Thyroid gland (tissue), 4 donors: ENCODE results near the gene KCNQ1. TPM values are rescaled to one million over a fixed set of nuclear protein-coding genes. Genes with fewer than 3 reads are reported as not detected.

ENCODE experiments used
- DNase-seq, 2 donors: peaks; one replicate each; pipeline ENCODE4 v3.0.0-alpha.2; 2019
- H3K27ac ChIP-seq, 3 donors: fragments of 200-600 bp; sonication (generic); 1 replicate in 2 of 3; 2 replicates in 1 of 3; pipeline ENCODE4 v1.5.1; 2016 to 2019; ENCODE audit warnings: mild to moderate bottlenecking in 1 of 3, moderate library complexity in 1 of 3
- H3K27me3 ChIP-seq: fragments of 200-600 bp; sonication (generic); one replicate; pipeline ENCODE4 v1.5.1; 2019
- H3K36me3 ChIP-seq, 2 donors: fragments of 200-600 bp; sonication (generic); one replicate each; pipeline ENCODE4 v1.5.1; 2016 to 2019
- H3K4me1 ChIP-seq, 2 donors: fragments of 200-600 bp; sonication (generic); one replicate each; pipeline ENCODE4 v1.5.1; 2017 to 2019
- H3K4me3 ChIP-seq, 3 donors: fragments of 200-600 bp; sonication (generic); replicated peaks in 1 of 3; 1 replicate in 2 of 3; 2 replicates in 1 of 3; pipeline ENCODE4 v1.5.1; 2016; ENCODE audit warnings: mild to moderate bottlenecking in 1 of 3
- H3K9me3 ChIP-seq: fragments of 200-600 bp; sonication (generic); one replicate; pipeline ENCODE4 v1.5.1; 2017
- POLR2A ChIP-seq, 2 donors: fragments of 450-650 bp; IDR thresholded peaks; one replicate each; pipeline ENCODE4 v1.6.1; 2017; ENCODE audit warnings: antibody characterized with exemption in 2 of 2, mild to moderate bottlenecking in 2 of 2, moderate library complexity in 1 of 2
- WGBS, 2 donors: methylation state at CpG; one replicate each; pipeline ENCODE4 v1.1.5; 2017; 5-methylcytosine and 5-hydroxymethylcytosine counted together
- intact Hi-C: fragments of 100-400 bp; cut with DNase I; formaldehyde crosslinking; loops from one replicate; pipeline ENCODE4 v1.15.1; 2023
- total RNA-seq, 4 donors: library from RNA; depleted of rRNA; stranded (reverse); fragments of >200 nt; gene quantifications; one replicate each; pipeline ENCODE4 v1.2.3, GENCODE V29; 2016
- TF ChIP-seq, protein P1 (sequence below), 6 experiments: fragments of 200-600 bp in 3 of 6; fragments of 450-650 bp in 3 of 6; sonication (generic) in 3 of 6; IDR thresholded peaks; one replicate each; pipeline ENCODE4 v1.5.1; 2016 to 2019; ENCODE audit warnings: antibody characterized with exemption in 6 of 6, mild to moderate bottlenecking in 2 of 6, inconsistent platforms in 1 of 6, moderate library complexity in 1 of 6

KCNQ1 gene
- total RNA-seq, 4 donors from 2014 or later: 51.3 to 103 (median 97.8) TPM

DNA sequence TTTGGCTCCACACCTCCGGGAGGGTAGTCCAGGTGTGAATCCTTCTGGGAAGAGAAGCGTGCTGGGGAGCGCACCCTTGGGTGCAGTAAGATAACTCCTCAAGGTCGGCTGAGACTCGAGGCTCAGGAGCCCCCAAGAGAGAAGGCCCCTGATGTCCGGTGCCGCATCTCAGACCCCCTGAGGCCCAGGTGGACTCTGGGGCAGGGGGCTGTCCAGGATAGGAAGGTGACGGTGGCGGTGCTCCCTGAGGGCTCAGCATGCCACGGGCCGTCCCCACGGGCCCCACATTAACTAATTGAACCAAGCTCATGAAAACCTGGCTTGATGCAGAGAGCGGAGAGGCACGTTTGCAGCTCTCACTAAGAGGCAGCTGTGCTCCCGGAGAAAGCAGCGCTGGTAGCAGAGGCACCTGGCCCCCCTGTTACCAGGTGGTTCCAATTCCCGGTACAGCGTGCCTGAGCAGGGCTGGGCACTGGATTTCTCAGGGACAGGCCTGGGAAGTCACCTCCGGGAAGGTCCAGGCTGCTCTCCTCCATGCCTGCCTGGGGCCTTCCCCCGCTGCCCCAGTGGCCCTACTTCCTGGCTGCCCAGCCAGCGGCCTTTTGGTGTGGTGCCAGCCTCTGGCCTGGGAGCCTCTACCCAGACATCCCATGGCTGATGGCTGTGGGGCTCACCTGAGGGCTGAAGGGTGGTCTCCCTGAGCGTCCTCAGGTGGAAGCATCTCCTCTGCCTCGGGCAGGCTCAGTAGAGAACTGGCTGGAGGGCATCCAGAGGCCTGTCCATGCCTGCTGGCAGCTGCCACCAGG is 1.1 kb downstream of the KCNQ1 start:
- WGBS, 2 donors: 22 to 30% methylated on average over 7 to 14 of the region's 23 CpGs
- H3K27me3 ChIP-seq: no peaks in the 10 kb centered on the region

DNA sequence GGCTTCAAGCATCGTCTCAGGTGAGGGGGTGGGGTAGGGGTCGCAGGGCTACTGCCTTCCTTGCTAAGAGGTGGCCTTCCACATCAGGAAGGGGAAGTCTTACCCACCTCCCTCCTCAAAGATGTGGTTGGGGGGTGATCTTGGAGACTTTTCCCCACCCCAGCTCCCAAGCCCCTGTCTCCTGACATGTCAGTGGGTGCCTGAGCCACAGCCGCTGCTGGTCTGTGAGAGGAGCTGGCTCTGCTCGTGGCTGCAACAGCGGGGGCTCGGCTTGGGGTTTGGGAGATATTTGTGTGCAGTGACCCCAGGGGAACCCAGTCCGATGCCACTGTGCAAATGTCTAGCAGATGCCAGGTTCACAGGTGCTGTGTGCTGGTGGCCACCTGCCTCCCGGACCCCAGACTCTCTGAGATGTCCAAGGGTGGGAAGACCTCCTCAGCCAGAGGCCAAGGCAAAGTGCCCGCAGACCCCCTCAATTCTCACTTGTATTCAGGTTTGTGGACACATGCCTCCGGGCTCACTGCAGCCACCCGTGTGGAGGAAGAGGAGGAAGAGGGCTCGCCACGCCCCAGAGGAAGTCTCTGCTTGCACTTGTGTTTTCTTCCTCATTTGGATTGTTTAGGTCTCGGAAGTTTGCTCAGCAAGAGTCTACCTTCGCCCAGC is 1.9 kb downstream of the KCNQ1 start:
- Histone ChIP-seq H3K9me3 (no peaks in the 10 kb centered on the region), H3K4me1 (peaks cover 24 to 33% of the 10 kb centered on the region in 2 donors), H3K4me3 (peak overlapping the region in 1 of 3 donors; percentile 52), H3K27me3 (no peaks in the 10 kb centered on the region), H3K27ac (peak overlapping the region; percentile 43 to 65 (median 61)), H3K36me3 (no peaks in the 10 kb centered on the region)
- TF ChIP-seq, protein P1, sequence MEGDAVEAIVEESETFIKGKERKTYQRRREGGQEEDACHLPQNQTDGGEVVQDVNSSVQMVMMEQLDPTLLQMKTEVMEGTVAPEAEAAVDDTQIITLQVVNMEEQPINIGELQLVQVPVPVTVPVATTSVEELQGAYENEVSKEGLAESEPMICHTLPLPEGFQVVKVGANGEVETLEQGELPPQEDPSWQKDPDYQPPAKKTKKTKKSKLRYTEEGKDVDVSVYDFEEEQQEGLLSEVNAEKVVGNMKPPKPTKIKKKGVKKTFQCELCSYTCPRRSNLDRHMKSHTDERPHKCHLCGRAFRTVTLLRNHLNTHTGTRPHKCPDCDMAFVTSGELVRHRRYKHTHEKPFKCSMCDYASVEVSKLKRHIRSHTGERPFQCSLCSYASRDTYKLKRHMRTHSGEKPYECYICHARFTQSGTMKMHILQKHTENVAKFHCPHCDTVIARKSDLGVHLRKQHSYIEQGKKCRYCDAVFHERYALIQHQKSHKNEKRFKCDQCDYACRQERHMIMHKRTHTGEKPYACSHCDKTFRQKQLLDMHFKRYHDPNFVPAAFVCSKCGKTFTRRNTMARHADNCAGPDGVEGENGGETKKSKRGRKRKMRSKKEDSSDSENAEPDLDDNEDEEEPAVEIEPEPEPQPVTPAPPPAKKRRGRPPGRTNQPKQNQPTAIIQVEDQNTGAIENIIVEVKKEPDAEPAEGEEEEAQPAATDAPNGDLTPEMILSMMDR (IDR thresholded peaks at IDR 0.05): no peak
- no peak for TF ChIP-seq POLR2A (IDR thresholded peaks at IDR 0.05)
- peak in 1 of 2 donors; percentile 26 for DNase-seq
- intact Hi-C loops: no loop called here
- 70 to 74% methylated on average over 12 to 15 of the region's 15 CpGs for WGBS, 2 donors

More for the DNA sequence above, 1.1 kb downstream of the KCNQ1 start:
- Histone ChIP-seq H3K4me1 (peaks cover 24 to 33% of the 10 kb centered on the region in 2 donors), H3K27ac (peak overlapping the region; percentile 8 to 65 (median 61)), H3K9me3 (no peaks in the 10 kb centered on the region), H3K36me3 (no peaks in the 10 kb centered on the region), H3K4me3 (peak overlapping the region; percentile 47 to 69 (median 52))
- peak; percentile 82 to 85 for DNase-seq
- TF ChIP-seq, protein P1 (IDR thresholded peaks at IDR 0.05): no peak
- TF ChIP-seq POLR2A (IDR thresholded peaks at IDR 0.05): peak in 1 of 2 donors; percentile 35
- intact Hi-C loops: no loop called here

DNA sequence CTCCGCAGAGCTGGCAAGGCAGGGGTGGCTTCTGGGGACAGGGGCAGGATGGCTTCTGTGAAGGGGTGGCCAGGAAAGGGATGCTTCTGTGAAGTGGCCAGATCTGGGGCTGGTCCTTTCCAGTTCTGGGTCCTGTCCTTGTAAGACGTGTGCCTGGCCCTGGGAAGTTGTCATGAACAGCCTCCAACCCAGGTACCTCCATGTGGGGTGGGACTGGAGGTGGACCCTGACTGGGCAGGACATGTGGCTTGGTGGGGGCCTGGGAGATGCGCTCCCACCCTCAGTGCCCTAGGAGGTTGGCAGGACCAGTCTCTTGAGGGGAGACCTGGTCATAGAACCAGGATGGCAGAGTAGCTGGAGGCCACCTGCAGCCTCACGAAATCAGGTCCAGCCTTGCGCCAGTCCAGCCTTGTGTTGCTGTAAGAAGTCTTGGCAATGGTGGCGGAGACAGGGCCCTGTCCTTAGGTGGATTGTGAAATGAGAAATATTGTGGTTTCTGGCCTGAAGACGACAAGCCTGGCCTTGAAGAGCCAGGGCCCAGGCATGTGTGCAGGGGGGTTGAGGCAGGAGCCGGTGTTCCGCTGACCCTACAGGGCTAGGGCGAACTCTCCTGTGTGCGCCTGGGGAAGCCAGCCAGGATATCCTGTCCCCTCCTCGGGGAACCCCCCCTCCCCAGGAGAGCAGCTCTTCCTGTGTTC is 2.6 kb downstream of the KCNQ1 start:
- TF ChIP-seq POLR2A (IDR thresholded peaks at IDR 0.05): no peak
- TF ChIP-seq, protein P1 (IDR thresholded peaks at IDR 0.05): no peak
- DNase-seq: no peak
- H3K9me3 ChIP-seq: no peaks in the 10 kb centered on the region
- intact Hi-C loops: no loop called here
- H3K27me3 ChIP-seq: no peaks in the 10 kb centered on the region
- H3K27ac ChIP-seq: peak overlapping the region in 2 of 3 donors; percentile 3 to 43
- WGBS, 2 donors: 84 to 85% methylated on average over 9 to 11 of the region's 12 CpGs
- peaks cover 24 to 33% of the 10 kb centered on the region in 2 donors for H3K4me1 ChIP-seq
- H3K36me3 ChIP-seq: no peaks in the 10 kb centered on the region
- H3K4me3 ChIP-seq: no peak overlapping the region

DNA sequence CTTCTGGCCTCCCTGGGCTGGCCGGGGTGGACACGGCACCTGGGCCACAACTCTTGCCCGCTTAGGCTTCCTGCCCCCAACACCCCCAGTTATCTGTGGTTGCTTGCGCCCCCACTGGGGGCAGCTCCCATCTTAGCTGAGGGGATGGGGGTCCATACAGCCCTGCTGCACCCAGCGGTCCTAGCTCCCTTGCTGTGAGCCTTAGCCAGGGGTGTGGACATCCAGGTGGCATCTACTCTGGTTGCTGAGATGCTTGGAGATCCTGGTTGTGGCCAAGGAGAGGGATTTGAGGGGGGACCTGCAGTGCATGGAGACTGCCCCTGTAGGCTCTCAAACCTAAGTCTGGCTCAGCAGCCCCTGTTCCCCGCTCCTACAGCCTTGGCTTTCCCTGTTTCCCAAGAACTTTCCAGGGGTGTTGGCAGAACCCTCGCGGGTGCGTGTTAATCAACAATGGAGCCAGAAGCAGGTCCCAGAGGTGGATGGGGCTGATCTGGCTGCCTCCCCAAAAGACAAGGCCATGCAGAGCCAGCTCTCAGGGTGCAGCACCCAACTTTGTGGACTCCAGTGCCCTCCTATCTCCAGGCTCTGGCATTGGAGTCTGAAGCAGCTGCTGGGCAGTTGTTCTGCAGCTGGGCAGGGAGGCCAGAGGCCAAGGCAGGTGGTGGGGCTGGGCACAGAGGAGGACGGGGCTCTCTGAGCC is 3.3 kb downstream of the KCNQ1 start:
- no peaks in the 10 kb centered on the region for H3K36me3 ChIP-seq
- intact Hi-C loops: no loop called here
- H3K4me1 ChIP-seq: peaks cover 24 to 33% of the 10 kb centered on the region in 2 donors
- peak overlapping the region in 1 of 3 donors; percentile 43 for H3K27ac ChIP-seq
- DNase-seq: no peak
- H3K27me3 ChIP-seq: no peaks in the 10 kb centered on the region
- WGBS, 2 donors: 85 to 97% methylated on average over 7 to 8 of the region's 10 CpGs
- no peak overlapping the region for H3K4me3 ChIP-seq
- no peaks in the 10 kb centered on the region for H3K9me3 ChIP-seq
- TF ChIP-seq POLR2A (IDR thresholded peaks at IDR 0.05): no peak
